Thymus (tissue), 14 donors: ENCODE results near the gene KCNE2. TPM values are rescaled to one million over a fixed set of nuclear protein-coding genes. Genes with fewer than 3 reads are reported as not detected.

Experiments used
- DNase-seq, 9 donors: peaks; one replicate each; pipeline ENCODE4 v3.0.0-alpha.2; 2013; ENCODE audit warnings: low spot score in 9 of 9, low read depth in 6 of 9, missing footprints in 1 of 9
- H3K27ac ChIP-seq, 2 donors: one replicate each; pipeline ENCODE4 v1.5.1; 2013; ENCODE audit warnings: control low read depth in 1 of 2, low read depth in 1 of 2, low read length in 1 of 2, mild to moderate bottlenecking in 1 of 2, moderate library complexity in 1 of 2
- H3K27me3 ChIP-seq, 2 donors: one replicate each; pipeline ENCODE4 v1.5.1; 2013; ENCODE audit warnings: low read length in 1 of 2; ENCODE audit not compliant: control insufficient read depth in 2 of 2, insufficient read depth in 1 of 2
- H3K36me3 ChIP-seq, 2 donors: one replicate each; pipeline ENCODE4 v1.5.1; 2013; ENCODE audit warnings: low read length in 1 of 2, mild to moderate bottlenecking in 1 of 2, moderate library complexity in 1 of 2; ENCODE audit not compliant: control insufficient read depth in 2 of 2, insufficient read depth in 2 of 2
- H3K4me1 ChIP-seq, 2 donors: one replicate each; pipeline ENCODE4 v1.5.1; 2013; ENCODE audit warnings: low read length in 2 of 2; ENCODE audit not compliant: control insufficient read depth in 2 of 2, insufficient read depth in 2 of 2
- H3K4me3 ChIP-seq, 2 donors: one replicate each; pipeline ENCODE4 v1.5.1; 2013; ENCODE audit warnings: low read length in 2 of 2, control low read depth in 1 of 2, mild to moderate bottlenecking in 1 of 2
- H3K9me3 ChIP-seq, 2 donors: one replicate each; pipeline ENCODE4 v1.5.1; 2013; ENCODE audit warnings: low read length in 1 of 2, mild to moderate bottlenecking in 1 of 2; ENCODE audit not compliant: control insufficient read depth in 2 of 2, insufficient read depth in 1 of 2
- WGBS: extraction: QIAGEN DNeasy Blood & Tissue Kit; methylation state at CpG from one replicate; pipeline ENCODE4 v1.1.7; 2013; 5-methylcytosine and 5-hydroxymethylcytosine counted together
- long read RNA-seq, 10 donors: transcript quantifications; one replicate each; lab custom pipeline, GENCODE V29; 2026
- polyA plus RNA-seq: library from polyadenylated mRNA; stranded (reverse); fragments of 200-250 nt; gene quantifications from one replicate; pipeline ENCODE4 v1.2.3, GENCODE V29; 2013
- total RNA-seq: library from RNA; stranded (reverse); fragments of 120-200 nt; gene quantifications from one replicate; pipeline ENCODE4 v1.2.4, GENCODE V29; 2013
- donor health status: healthy.

Gene KCNE2, protein sequence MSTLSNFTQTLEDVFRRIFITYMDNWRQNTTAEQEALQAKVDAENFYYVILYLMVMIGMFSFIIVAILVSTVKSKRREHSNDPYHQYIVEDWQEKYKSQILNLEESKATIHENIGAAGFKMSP
- total RNA-seq (0.14 TPM), polyA plus RNA-seq (0.18 TPM)
- long read RNA-seq, donor 1 = 0 reads
- long read RNA-seq, donor 2 = 0 reads
- long read RNA-seq, donor 3 = 0 reads
- long read RNA-seq, donor 4 = 0 reads
- long read RNA-seq, donor 5 = 0 reads
- long read RNA-seq, donor 6 = 0 reads
- long read RNA-seq, donor 7 = 0 reads
- long read RNA-seq, donor 8 = 0 reads
- long read RNA-seq, donor 9 = 0 reads
- long read RNA-seq, donor 10 = 0 reads

GRCh38 chr21:34363733-34364132, at the start of gene KCNE2:
TSS of gene KCNE2 (plus strand) at chr21:34364006. CDS start at chr21:34370479, 6,473 bp downstream.
- H3K4me3 ChIP-seq = no peak within 1 kb of the TSS
- DNase-seq = no peak
- 97% methylated on average over 3 of the region's 3 CpGs for WGBS
- H3K27me3 ChIP-seq = peaks cover 0 to 2% of the 10 kb centered on the region in 2 donors
- H3K4me1 ChIP-seq = peaks cover 0 to 4% of the 10 kb centered on the region in 2 donors
- H3K27ac ChIP-seq = no peak within 1 kb of the TSS
- H3K9me3 ChIP-seq = no peaks in the 10 kb centered on the region
- H3K36me3 ChIP-seq = no peaks in the 10 kb centered on the region

DNA sequence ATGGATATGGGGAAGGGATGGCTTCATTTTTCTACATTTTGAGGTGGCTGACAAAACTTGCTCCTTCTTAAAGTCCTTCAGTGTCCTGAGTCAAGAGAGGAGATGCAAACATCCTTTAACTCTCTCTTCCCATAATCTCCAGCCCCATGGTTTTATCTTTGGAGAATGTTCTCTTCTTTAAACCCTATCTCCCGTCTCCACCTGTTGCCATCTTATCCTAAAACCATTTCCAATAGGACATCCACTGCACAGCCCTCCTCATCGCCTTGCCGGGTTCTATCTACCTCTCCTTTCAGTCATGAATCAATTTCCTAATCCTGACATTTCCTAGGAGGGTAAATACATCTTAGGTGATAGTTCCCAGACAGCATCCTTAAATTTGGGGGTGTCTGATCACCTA, 44.2 kb upstream of the KCNE2 start:
- no peak for DNase-seq
- 97% methylated on average over 3 of the region's 3 CpGs for WGBS
- no peaks in the 10 kb centered on the region for H3K9me3 ChIP-seq
- no peak overlapping the region for H3K27ac ChIP-seq
- no peak overlapping the region for H3K4me3 ChIP-seq
- no peaks in the 10 kb centered on the region for H3K4me1 ChIP-seq
- peaks cover 0 to 6% of the 10 kb centered on the region in 2 donors for H3K27me3 ChIP-seq
- no peaks in the 10 kb centered on the region for H3K36me3 ChIP-seq

DNA sequence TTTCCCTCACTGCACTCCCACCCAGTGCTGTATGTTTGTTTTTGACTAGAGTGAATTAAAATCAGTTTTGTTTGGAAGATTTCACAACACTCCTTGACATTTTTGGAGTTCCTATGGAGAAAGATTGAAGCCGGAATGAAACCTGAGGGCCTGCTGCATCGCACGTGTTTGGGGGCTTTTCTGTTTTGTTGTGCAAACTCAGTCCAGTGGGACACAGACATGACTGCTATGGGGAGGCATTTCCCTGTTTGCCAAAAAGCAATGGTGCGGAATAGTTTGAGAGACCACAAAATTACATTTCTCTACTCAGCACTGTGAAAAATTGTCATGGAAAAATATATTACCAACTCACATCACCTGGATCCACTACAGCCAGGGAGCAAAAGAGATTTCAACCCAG, 43.8 kb upstream of the KCNE2 start:
- no peak overlapping the region for H3K4me3 ChIP-seq
- H3K27ac ChIP-seq = no peak overlapping the region
- no peak for DNase-seq
- no peaks in the 10 kb centered on the region for H3K4me1 ChIP-seq
- WGBS = 94% methylated on average over 4 of the region's 4 CpGs
- peaks cover 0 to 6% of the 10 kb centered on the region in 2 donors for H3K27me3 ChIP-seq
- no peaks in the 10 kb centered on the region for H3K9me3 ChIP-seq
- no peaks in the 10 kb centered on the region for H3K36me3 ChIP-seq

DNA sequence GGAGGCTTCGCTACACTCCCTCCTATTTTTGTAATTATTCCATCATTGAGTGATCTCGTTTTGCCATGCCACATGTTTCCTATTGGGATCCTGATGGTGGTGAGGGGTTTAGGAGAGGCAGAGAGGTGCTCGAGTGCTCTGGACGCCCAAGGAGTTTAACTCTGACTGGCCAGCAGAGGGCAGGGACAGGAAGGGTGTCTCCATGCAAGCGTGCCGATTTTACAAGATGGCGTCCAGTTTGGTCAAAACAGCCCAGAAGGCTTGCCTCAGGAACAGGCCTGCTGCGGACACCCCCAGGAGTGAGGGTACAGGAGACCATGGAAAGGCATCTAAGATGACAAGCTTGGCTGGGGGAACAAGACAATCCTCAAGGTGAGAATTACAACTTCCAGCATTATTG, 33.8 kb upstream of the KCNE2 start:
- H3K36me3 ChIP-seq = no peaks in the 10 kb centered on the region
- H3K4me3 ChIP-seq = no peak overlapping the region
- no peak overlapping the region for H3K27ac ChIP-seq
- H3K4me1 ChIP-seq = no peaks in the 10 kb centered on the region
- H3K9me3 ChIP-seq = no peaks in the 10 kb centered on the region
- 97% methylated on average over 8 of the region's 8 CpGs for WGBS
- DNase-seq = no peak
- no peaks in the 10 kb centered on the region for H3K27me3 ChIP-seq

DNA sequence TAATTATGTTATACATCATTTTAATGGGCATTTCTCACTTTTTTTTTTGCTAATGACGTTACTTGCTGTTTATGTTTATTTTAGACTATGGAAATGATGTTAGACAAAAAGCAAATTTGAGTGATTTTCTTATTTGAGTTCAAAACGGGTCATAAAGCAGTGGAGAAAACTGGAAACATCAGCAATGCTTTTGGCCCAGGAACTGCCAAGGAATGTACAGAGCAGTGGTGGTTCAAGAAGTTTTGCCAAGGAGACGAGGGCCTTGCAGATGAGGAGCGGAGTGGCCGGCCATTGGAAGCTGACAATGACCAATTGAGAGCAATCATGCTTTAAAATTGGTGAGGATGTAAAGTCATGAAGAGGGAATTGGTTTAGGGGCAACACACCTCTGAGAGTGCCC, 32.1 kb upstream of the KCNE2 start:
- Histone ChIP-seq H3K27ac (no peak overlapping the region), H3K4me1 (no peaks in the 10 kb centered on the region), H3K9me3 (no peaks in the 10 kb centered on the region), H3K27me3 (no peaks in the 10 kb centered on the region), H3K4me3 (no peak overlapping the region), H3K36me3 (no peaks in the 10 kb centered on the region)
- 92% methylated on average over 5 of the region's 5 CpGs for WGBS
- DNase-seq = no peak

DNA sequence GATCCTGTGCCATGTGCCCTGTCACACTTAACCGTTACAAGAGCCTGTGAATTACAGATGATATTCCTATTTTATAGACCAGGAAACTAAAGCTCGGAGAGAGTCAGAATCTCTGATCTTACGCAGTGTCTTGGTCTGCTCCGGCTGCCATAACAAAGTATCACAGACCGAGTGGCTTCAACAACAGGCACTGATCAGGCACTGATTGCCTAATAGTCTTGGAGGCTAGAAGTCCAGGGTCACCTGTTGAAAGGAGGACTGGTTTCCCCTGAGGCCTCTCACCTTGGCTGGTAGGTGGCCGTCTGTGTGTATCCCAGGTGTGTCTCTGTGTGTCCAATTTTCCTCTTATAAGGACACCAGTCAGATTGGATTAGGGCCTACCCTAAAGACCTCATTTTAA, 31.5 kb upstream of the KCNE2 start:
- no peak overlapping the region for H3K27ac ChIP-seq
- no peaks in the 10 kb centered on the region for H3K4me1 ChIP-seq
- H3K9me3 ChIP-seq = no peaks in the 10 kb centered on the region
- H3K27me3 ChIP-seq = no peaks in the 10 kb centered on the region
- no peaks in the 10 kb centered on the region for H3K36me3 ChIP-seq
- no peak for DNase-seq
- no peak overlapping the region for H3K4me3 ChIP-seq
- 97% methylated on average over 6 of the region's 6 CpGs for WGBS

- no peak overlapping the region for H3K27ac ChIP-seq
- H3K27me3 ChIP-seq = no peaks in the 10 kb centered on the region
- no peak for DNase-seq
- no peaks in the 10 kb centered on the region for H3K4me1 ChIP-seq
- H3K9me3 ChIP-seq = no peaks in the 10 kb centered on the region
- H3K36me3 ChIP-seq = no peaks in the 10 kb centered on the region
- no peak overlapping the region for H3K4me3 ChIP-seq
- 98% methylated on average over 13 of the region's 13 CpGs for WGBS
These were observed 30.6 kb upstream of the KCNE2 start for GRCh38 chr21:34333121-34333739.

GRCh38 chr21:34335316-34335715, 28.5 kb upstream of the KCNE2 start:
- DNase-seq = no peak
- no peak overlapping the region for H3K27ac ChIP-seq
- no peak overlapping the region for H3K4me3 ChIP-seq
- H3K36me3 ChIP-seq = no peaks in the 10 kb centered on the region
- no peaks in the 10 kb centered on the region for H3K9me3 ChIP-seq
- H3K4me1 ChIP-seq = no peaks in the 10 kb centered on the region
- 94% methylated on average over 6 of the region's 6 CpGs for WGBS
- no peaks in the 10 kb centered on the region for H3K27me3 ChIP-seq

DNA sequence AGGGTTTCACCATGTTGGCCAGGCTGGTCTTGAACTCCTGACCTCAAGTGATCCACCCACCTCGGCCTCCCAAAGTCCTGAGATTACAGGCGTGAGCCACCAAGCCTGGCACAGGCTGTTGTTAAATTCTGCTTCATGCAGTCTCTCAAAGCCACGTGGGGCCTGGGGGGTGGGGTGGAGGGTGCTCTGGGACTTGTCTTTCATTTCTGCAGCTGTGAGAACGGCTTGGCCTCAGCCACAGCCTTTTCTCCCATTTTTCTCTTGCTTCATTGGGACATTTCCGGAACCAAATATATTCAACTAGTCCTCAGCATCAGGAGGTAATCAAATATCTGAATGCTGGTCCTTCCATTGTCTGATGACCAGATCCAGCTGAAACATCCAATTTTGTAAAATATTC, 27.6 kb upstream of the KCNE2 start:
- Histone ChIP-seq H3K27me3 (no peaks in the 10 kb centered on the region), H3K9me3 (no peaks in the 10 kb centered on the region), H3K4me3 (no peak overlapping the region), H3K36me3 (no peaks in the 10 kb centered on the region), H3K4me1 (no peaks in the 10 kb centered on the region), H3K27ac (no peak overlapping the region)
- WGBS = 91% methylated on average over 5 of the region's 5 CpGs
- no peak for DNase-seq
